Measurements from ENCODE around the gene TMEM86A. TPM values are rescaled to one million over a fixed set of nuclear protein-coding genes. Genes with fewer than 3 reads are reported as not detected.

The TMEM86A gene
- total RNA-seq, 1 donor, result 0.27 TPM

- no peak for TF ChIP-seq CTCF (IDR thresholded peaks at IDR 0.05; ENCODE audit: insufficient read depth, low read length)
- H3K4me3 ChIP-seq (ENCODE audit: low read depth, low read length), result no peak overlapping the region
- no peak for DNase-seq (ENCODE audit: low read depth)
Measured at GRCh38 chr11:18714443-18714780, 15.8 kb downstream of the TMEM86A start.

DNA sequence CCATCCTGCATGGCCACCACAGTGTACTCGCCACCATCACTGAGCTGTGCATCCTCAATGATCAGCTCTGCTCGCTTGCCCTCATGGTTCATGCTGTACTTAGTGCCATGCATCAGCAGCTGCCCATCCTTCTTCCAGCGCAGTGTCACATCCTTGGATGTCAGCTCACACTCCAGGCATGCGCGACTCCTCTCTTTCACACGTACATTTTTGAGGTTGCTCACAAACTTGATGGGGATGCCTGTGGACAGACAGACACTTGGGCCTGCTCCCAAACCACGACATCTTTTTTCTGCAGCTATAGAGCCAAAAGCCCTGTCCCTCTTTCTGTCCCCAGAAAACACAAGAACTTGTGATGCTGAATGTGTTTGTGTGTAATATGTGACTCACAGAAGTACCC, 16.9 kb downstream of the TMEM86A start:
- H3K4me3 ChIP-seq (ENCODE audit: low read depth, low read length), result no peak overlapping the region
- DNase-seq (ENCODE audit: low read depth), result no peak
- TF ChIP-seq CTCF (IDR thresholded peaks at IDR 0.05; ENCODE audit: insufficient read depth, low read length), result no peak

DNA sequence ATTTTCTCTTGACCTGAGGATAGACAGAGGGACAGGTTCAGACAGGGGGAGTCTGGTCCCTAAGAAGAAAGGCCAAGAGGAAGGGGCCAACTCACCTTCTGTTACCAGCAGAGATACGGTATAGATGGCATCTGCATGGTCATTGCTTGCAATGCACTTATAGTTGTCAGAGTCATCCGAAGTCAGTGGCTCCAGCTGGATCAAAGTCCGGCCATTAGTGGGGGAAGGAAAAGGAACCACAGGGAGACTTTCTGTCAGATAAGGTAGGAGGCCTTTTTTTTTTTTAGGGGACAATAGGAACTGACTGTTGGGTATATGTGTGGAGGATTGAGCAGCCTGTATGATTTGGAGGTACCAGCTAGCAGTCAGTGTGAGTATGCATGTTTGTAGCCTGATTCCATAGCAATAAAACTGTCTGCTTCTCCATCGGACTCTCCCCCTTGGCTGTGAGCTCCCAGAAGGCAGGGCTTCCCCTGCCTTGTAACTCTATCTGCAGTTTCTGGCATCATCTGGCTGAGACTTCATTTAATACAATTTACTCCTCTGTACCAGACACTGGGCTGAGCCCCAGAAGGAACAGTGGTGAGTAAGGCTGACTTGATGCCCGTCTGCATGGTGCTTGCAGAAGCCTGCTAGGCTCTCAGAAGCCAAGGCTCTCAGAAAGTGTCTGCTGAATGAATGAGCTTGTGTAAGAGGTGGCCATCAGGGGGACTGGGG, 21.7 kb downstream of the TMEM86A start:
- peak; percentile 62 for DNase-seq (ENCODE audit: low read depth)
- TF ChIP-seq CTCF (IDR thresholded peaks at IDR 0.05; ENCODE audit: insufficient read depth, low read length), result no peak
- H3K4me3 ChIP-seq (ENCODE audit: low read depth, low read length), result no peak overlapping the region

DNA sequence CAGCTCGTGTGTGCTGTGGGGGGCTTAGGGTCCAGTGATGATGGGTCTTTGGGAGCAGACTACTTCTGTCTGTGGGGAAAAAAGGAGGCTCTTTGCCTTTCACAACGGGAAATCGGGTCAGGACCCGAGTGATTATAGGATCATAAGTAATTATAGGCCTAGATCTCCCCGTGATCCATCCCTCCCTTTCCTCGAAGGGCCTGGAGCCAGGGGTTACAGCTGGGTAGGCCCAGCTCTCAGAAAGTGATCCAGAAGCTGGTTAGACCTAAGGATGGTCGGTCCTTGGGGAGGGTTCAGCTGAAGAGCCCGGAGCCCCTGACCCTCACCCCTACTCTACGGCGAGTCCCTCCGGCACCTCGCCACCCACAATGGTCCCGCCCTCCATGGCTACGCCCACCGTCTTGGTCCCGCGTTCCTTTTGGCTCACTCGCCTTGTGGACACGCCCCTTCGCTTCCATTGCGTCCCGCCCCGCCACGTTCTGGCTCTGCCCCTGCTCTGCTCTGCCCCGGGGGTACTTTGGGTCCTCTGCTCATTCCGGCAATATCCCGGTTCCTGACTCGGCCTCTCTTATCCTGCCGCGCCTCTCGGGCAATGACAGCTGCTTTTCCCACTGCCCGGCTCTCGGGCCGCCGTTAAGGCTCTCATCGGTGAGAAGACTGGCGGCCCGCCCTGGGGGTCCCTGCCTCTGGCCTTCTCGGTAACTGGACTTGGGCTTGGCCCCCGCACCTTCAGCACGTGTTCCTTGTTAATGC, 22.4 kb downstream of the TMEM86A start:
- DNase-seq (ENCODE audit: low read depth), result peak; percentile 43
- TF ChIP-seq CTCF (IDR thresholded peaks at IDR 0.05; ENCODE audit: insufficient read depth, low read length), result no peak
- H3K4me3 ChIP-seq (ENCODE audit: low read depth, low read length), result peak overlapping the region; percentile 64

GRCh38 chr11:18721561-18722292, 23.1 kb downstream of the TMEM86A start:
- DNase-seq (ENCODE audit: low read depth), result peak; percentile 37
- H3K4me3 ChIP-seq (ENCODE audit: low read depth, low read length), result peak overlapping the region; percentile 64
- peak; percentile 75 for TF ChIP-seq CTCF (IDR thresholded peaks at IDR 0.05; ENCODE audit: insufficient read depth, low read length)

DNA sequence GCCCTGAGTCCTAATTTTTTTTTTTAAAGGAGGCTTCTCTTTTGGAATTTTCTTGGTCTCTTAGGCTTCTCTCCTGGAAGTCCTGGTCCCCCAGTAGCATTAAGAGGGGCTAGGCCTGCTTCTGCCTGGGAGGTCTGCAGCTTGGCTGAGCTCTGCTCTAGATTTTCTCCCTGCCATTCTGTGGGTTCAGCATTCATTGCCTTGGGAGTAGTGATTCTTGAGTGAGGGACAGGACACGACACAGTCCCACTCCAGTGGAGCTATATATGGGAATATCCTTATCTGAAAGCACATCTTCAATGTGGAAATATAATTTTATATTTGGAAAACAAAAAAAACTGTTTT, 23.7 kb downstream of the TMEM86A start:
- no peak overlapping the region for H3K4me3 ChIP-seq (ENCODE audit: low read depth, low read length)
- TF ChIP-seq CTCF (IDR thresholded peaks at IDR 0.05; ENCODE audit: insufficient read depth, low read length), result no peak
- DNase-seq (ENCODE audit: low read depth), result no peak

Data from fibroblast of the aortic adventitia (primary cell).